ENCODE measurements around the gene MOAP1. TPM values are rescaled to one million over a fixed set of nuclear protein-coding genes. Genes with fewer than 3 reads are reported as not detected.
"Not testable (repeated sequence)": the region's sequence is repeated elsewhere in the genome, so short reads cannot be mapped to it uniquely, and the experiment has no call there.

MOAP1 gene
- total and polyA plus RNA-seq, 8 donors, result 20.3 to 37.0 (median 33.3) TPM

DNA sequence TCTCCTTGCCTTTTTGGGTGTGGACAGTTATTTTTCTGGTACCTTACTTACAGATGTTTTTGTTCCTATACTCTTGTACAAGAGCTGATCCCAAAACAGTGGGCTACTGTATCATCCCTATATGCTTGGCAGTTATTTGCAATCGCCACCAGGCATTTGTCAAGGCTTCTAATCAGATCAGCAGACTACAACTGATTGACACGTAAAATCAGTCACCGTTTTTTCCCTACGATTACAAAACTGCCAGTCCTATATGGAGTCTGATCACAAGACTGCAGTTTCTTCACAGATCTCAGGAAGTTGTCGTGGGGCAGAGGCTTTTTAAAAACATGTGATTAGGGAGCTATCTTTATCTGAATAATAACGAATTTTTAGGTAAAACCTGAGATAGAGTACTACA lies 1.8 kb upstream of the MOAP1 start:
- TF ChIP-seq, protein P1, sequence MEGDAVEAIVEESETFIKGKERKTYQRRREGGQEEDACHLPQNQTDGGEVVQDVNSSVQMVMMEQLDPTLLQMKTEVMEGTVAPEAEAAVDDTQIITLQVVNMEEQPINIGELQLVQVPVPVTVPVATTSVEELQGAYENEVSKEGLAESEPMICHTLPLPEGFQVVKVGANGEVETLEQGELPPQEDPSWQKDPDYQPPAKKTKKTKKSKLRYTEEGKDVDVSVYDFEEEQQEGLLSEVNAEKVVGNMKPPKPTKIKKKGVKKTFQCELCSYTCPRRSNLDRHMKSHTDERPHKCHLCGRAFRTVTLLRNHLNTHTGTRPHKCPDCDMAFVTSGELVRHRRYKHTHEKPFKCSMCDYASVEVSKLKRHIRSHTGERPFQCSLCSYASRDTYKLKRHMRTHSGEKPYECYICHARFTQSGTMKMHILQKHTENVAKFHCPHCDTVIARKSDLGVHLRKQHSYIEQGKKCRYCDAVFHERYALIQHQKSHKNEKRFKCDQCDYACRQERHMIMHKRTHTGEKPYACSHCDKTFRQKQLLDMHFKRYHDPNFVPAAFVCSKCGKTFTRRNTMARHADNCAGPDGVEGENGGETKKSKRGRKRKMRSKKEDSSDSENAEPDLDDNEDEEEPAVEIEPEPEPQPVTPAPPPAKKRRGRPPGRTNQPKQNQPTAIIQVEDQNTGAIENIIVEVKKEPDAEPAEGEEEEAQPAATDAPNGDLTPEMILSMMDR (IDR thresholded peaks at IDR 0.05), result no peak
- peak overlapping the region in 1 of 2 donors; percentile 97 for H3K27ac ChIP-seq
- ATAC-seq, result no peak

DNA sequence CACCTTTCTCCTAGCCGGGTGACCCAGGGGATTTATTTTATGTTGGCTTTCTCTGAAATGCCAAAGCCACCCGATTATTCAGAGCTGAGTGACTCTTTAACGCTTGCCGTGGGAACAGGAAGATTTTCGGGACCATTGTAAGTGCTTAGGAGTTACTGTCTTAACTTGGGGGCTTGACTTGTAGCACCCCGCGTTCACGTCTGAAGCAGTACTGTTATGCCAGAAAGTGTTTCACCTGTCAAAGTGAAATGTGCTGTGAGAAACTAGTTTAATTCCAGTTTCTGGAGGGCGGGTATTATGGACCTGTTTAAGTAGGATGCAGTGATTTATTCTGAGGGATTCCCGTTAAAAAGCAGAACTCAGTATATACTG lies 638 bp upstream of the MOAP1 start:
- no peaks in the 10 kb centered on the region for H3K27me3 ChIP-seq
- no peak for ATAC-seq
- TF ChIP-seq, protein P1 (IDR thresholded peaks at IDR 0.05), result no peak
- intact Hi-C loops (cut with DNase I), result no loop called here
- H3K9me3 ChIP-seq, result no peaks in the 10 kb centered on the region
- H3K27ac ChIP-seq, result peak overlapping the region; percentile 93 to 97
- peaks cover 17 to 41% of the 10 kb centered on the region in 2 donors for H3K4me1 ChIP-seq
- peaks cover 0 to 34% of the 10 kb centered on the region in 2 donors for H3K36me3 ChIP-seq
- DNase-seq, result no peak
- peak overlapping the region; percentile 90 to 94 for H3K4me3 ChIP-seq

More for the DNA sequence above, 1.8 kb upstream of the MOAP1 start:
- peaks cover 0 to 39% of the 10 kb centered on the region in 2 donors for H3K36me3 ChIP-seq
- peaks cover 17 to 41% of the 10 kb centered on the region in 2 donors for H3K4me1 ChIP-seq
- H3K9me3 ChIP-seq, result no peaks in the 10 kb centered on the region
- no peaks in the 10 kb centered on the region for H3K27me3 ChIP-seq
- no peak for DNase-seq
- intact Hi-C loops (cut with DNase I), result no loop called here
- H3K4me3 ChIP-seq, result peak overlapping the region in 1 of 2 donors; percentile 94

DNA sequence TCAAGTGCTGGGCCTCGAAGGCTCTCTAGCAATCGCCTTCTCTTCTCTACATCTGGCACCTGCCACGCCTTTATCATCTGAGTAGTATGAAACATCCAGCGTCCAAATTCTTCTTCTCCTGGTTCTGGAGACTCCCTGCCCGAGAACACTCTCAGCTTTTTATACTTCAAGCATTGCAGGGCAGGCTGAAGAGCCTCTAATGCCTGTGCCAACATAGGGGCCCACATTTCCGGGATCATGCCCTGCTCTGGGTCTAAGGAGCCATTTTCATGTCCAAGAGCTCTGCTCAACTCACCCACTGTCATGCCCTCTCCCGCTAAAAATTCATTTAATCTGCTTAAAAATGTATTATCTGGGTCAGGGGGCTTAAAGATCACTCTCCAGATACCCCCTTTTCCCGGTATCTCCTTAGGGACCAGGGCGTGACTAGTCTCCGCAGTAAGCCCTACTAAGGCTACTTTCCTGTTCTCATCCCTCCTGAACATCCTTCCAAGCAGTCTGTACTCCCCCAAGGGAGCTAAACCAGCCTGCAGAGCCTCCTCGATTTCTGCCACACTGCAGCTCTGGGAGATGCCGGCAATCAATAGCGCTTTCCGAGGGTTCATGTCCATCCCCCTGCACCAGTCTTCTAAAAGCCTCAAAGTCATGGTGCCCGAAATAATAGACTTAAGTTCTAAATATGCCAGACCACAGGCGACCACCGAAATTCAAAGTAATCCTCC lies 940 bp downstream of the MOAP1 start:
- H3K4me1 ChIP-seq, result peaks cover 17 to 41% of the 10 kb centered on the region in 2 donors
- peak overlapping the region; percentile 90 to 94 for H3K4me3 ChIP-seq
- peak overlapping the region; percentile 93 to 97 for H3K27ac ChIP-seq
- DNase-seq, result peak in 1 of 4 donors; percentile 37
- H3K9me3 ChIP-seq, result no peaks in the 10 kb centered on the region
- ATAC-seq, result peak; percentile 43
- intact Hi-C loops (cut with DNase I), result no loop called here
- H3K27me3 ChIP-seq, result no peaks in the 10 kb centered on the region
- TF ChIP-seq, protein P1 (IDR thresholded peaks at IDR 0.05), result no peak
- peaks cover 0 to 34% of the 10 kb centered on the region in 2 donors for H3K36me3 ChIP-seq

DNA sequence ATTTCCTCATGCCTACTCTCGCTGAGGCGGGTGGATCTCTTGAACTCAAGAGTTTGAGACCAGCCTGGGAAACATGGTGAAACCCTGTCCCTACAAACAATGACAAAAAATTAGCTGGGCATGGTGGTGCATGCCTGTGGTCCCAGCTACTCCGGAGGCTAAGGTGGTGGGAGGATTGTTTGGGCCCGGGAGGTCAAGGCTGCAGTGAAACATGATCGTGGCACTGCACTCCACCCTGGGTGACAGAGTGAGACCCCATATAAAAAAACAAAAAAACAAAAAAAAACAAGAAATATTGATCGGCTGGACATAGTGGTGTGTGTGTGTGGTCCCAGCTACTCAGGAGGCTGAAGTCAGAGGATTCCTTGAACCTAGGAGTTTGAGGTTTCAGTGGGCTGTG lies 9.2 kb downstream of the MOAP1 start:
- ATAC-seq (no peak), DNase-seq (peak in 2 of 4 donors; percentile 2 to 6)
- Histone ChIP-seq H3K4me1 (no peaks in the 10 kb centered on the region), H3K4me3 (no peak overlapping the region), H3K9me3 (no peaks in the 10 kb centered on the region), H3K27ac (no peak overlapping the region), H3K27me3 (peaks cover 0 to 17% of the 10 kb centered on the region in 2 donors), H3K36me3 (no peaks in the 10 kb centered on the region)
- intact Hi-C loops (cut with DNase I), result no loop called here
- TF ChIP-seq, protein P1 (IDR thresholded peaks at IDR 0.05), result no peak

DNA sequence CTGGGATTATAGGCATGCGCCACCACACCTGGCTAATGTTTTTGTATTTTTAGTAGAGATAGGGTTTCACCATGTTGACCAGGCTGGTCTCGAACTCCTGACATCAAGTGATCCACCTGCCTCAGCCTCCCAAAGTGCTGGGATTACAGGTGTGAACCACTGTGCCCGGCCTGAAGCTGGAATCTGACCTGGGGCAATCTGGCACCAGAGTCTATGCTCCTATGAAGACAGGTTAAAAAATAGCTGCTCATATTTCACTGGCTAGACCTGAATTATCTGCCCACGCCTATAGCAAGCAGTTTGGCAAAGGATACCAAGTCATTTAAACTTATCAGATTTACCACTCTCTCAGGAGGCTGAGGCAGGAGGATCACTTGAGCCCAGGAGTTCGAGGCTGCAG lies 10.0 kb downstream of the MOAP1 start:
- intact Hi-C loops (cut with DNase I); H3K9me3 ChIP-seq; H3K4me1 ChIP-seq; H3K36me3 ChIP-seq; H3K4me3 ChIP-seq; H3K27ac ChIP-seq; ATAC-seq: not testable (repeated sequence)
- DNase-seq, result peak in 1 of 4 donors; percentile 5
- peaks cover 0 to 17% of the 10 kb centered on the region in 2 donors for H3K27me3 ChIP-seq

Measured in left lung (tissue), 10 donors.